K562 treated with DMSO at 1 percent for 4 hours (cell line): Measurements from ENCODE around the gene FSIP1. TPM values are rescaled to one million over a fixed set of nuclear protein-coding genes. Genes with fewer than 3 reads are reported as not detected.

Experiments
- total RNA-seq: library from RNA; unstranded; fragments of 300-600 nt; gene quantifications from 2 replicates; pipeline ENCODE4 v1.2.3, GENCODE V29; 2022; ENCODE audit not compliant: insufficient read depth

FSIP1 gene
- not detected in 2 replicates for total RNA-seq

GRCh38 chr15:39782441-39783138, at the start of gene FSIP1:
FSIP1 (minus strand) TSS chr15:39782841; CDS start chr15:39776524, 6,317 bp downstream.

DNA sequence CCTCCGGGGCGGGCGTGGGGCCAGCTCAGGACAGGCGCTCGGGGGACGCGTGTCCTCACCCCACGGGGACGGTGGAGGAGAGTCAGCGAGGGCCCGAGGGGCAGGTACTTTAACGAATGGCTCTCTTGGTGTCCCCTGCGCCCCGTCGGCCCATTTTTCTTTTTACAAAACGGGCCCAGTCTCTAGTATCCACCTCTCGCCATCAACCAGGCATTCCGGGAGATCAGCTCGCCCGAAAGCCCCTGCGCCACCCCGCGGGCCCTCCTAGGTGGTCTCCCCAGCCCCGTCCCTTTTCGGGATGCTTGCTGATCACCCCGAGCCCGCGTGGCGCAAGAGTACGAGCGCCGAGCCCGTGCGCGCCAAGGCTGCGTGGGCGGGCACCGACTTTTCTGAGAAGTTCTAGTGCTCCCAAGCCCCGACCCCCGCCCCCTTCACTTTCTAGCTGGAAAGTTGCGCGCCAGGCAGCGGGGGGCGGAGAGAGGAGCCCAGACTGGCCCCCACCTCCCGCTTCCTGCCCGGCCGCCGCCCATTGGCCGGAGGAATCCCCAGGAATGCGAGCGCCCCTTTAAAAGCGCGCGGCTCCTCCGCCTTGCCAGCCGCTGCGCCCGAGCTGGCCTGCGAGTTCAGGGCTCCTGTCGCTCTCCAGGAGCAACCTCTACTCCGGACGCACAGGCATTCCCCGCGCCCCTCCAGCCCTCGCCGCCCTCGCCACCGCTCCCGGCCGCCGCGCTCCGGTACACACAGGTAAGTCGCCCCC, 202.0 kb downstream of the FSIP1 start, which contains the start of gene THBS1:
THBS1 (plus strand) TSS at position 595 of the 757 bp plus-strand sequence. CDS start 779 bp downstream, outside the sequence.

Other genes with a start within 250 kb of the FSIP1 start
- not detected in 2 replicates for gene THBS1, start 201.8 kb downstream of the FSIP1 start, total RNA-seq
- gene GPR176, start 137.4 kb upstream of the FSIP1 start, total RNA-seq, result 3.4 and 3.5 TPM in 2 replicates
- gene EIF2AK4, start 151.3 kb upstream of the FSIP1 start, total RNA-seq, result 25.0 and 37.1 TPM in 2 replicates